Esophagus (tissue), 2 donors: ENCODE data around the gene TBC1D17. TPM values are rescaled to one million over a fixed set of nuclear protein-coding genes. Genes with fewer than 3 reads are reported as not detected.

Experiments
- H3K27ac ChIP-seq, 2 donors: one replicate each; pipeline ENCODE4 v1.5.1; 2013; ENCODE audit warnings: low read depth in 2 of 2, mild to moderate bottlenecking in 2 of 2, inconsistent platforms in 1 of 2, low read length in 1 of 2, moderate library complexity in 1 of 2
- H3K27me3 ChIP-seq, 2 donors: one replicate each; pipeline ENCODE4 v1.6.1; 2013; ENCODE audit warnings: low read length in 2 of 2, control low read depth in 1 of 2, mild to moderate bottlenecking in 1 of 2; ENCODE audit not compliant: insufficient read depth in 2 of 2, control insufficient read depth in 1 of 2
- H3K36me3 ChIP-seq, 2 donors: one replicate each; pipeline ENCODE4 v1.6.1; 2013; ENCODE audit warnings: low read length in 1 of 2; ENCODE audit not compliant: control insufficient read depth in 2 of 2, insufficient read depth in 2 of 2
- H3K4me1 ChIP-seq, 2 donors: one replicate each; pipeline ENCODE4 v1.6.1; 2013; ENCODE audit warnings: low read length in 1 of 2; ENCODE audit not compliant: control insufficient read depth in 2 of 2, insufficient read depth in 2 of 2
- H3K4me3 ChIP-seq, 2 donors: one replicate each; pipeline ENCODE4 v1.5.1; 2013; ENCODE audit warnings: low read length in 2 of 2, mild to moderate bottlenecking in 2 of 2, low read depth in 1 of 2, moderate library complexity in 1 of 2
- H3K9me3 ChIP-seq, 2 donors: one replicate each; pipeline ENCODE4 v1.6.1; 2013; ENCODE audit warnings: mild to moderate bottlenecking in 2 of 2, low read depth in 1 of 2, low read length in 1 of 2, moderate library complexity in 1 of 2; ENCODE audit not compliant: control insufficient read depth in 2 of 2, insufficient read depth in 1 of 2
- WGBS, 2 donors: extraction: QIAGEN DNeasy Blood & Tissue Kit; methylation state at CpG; one replicate each; pipeline ENCODE4 v1.1.7; 2013; 5-methylcytosine and 5-hydroxymethylcytosine counted together
- polyA plus RNA-seq, 2 donors: library from polyadenylated mRNA; stranded (reverse); fragments of 200-250 nt; gene quantifications; one replicate each; pipeline ENCODE4 v1.2.3, GENCODE V29; 2013
- donor health status: healthy with polysubstance abuse.
- donor health status: Bipolar disorder and iron deficiency.

The TBC1D17 gene
- polyA plus RNA-seq, 2 donors = 21.8 to 32.6 TPM

- Histone ChIP-seq H3K4me3 (no peak overlapping the region), H3K4me1 (peaks cover 2 to 19% of the 10 kb centered on the region in 2 donors), H3K27me3 (no peaks in the 10 kb centered on the region), H3K9me3 (no peaks in the 10 kb centered on the region), H3K27ac (peak overlapping the region in 1 of 2 donors; percentile 98), H3K36me3 (peaks cover 9 to 11% of the 10 kb centered on the region in 2 donors)
- WGBS, 2 donors = 80 to 87% methylated on average over 11 of the region's 11 CpGs
Measured at GRCh38 chr19:49874503-49875157, 2.9 kb upstream of the TBC1D17 start.

GRCh38 chr19:49875177-49875576 lies 2.3 kb upstream of the TBC1D17 start:
- H3K4me3 ChIP-seq = peak overlapping the region; percentile 94 to 96
- peaks cover 11 to 13% of the 10 kb centered on the region in 2 donors for H3K36me3 ChIP-seq
- H3K27me3 ChIP-seq = no peaks in the 10 kb centered on the region
- WGBS, 2 donors = 76 to 84% methylated on average over 4 of the region's 4 CpGs
- H3K4me1 ChIP-seq = peaks cover 2 to 15% of the 10 kb centered on the region in 2 donors
- H3K27ac ChIP-seq = peak overlapping the region in 1 of 2 donors; percentile 98
- H3K9me3 ChIP-seq = no peaks in the 10 kb centered on the region

DNA sequence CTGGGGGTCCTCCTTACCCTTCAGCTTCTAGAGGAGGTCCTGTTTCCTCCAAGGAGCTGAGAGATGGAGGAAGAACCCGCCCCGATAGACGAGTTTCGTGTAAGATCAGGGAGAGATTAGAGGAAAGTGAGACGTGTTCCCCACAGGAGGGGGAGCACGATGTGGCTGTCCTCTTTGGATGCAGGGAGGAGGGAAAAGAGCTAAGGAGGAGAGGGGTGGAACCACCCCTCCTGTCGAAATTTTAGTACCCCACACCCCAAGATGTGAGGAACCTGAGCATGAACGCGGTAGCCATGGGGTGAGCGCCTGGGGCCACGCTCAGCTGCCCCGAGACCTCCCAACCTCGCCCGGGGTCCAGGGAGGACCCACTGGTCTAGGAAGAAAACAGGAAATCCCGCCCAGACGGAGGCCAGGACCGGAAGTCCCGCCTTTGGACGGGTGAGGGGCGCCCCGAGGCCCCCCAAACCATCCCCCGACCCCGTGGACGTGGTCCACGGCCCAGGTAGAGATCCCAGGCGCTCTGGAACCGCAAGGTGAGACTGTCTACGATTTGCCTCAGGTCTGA lies 1.6 kb upstream of the TBC1D17 start:
- no peaks in the 10 kb centered on the region for H3K9me3 ChIP-seq
- no peaks in the 10 kb centered on the region for H3K27me3 ChIP-seq
- H3K4me3 ChIP-seq = peak overlapping the region; percentile 94 to 96
- H3K4me1 ChIP-seq = peaks cover 2 to 11% of the 10 kb centered on the region in 2 donors
- peak overlapping the region; percentile 97 to 98 for H3K27ac ChIP-seq
- 1% methylated on average over 27 to 28 of the region's 28 CpGs for WGBS, 2 donors
- H3K36me3 ChIP-seq = peaks cover 15 to 21% of the 10 kb centered on the region in 2 donors

DNA sequence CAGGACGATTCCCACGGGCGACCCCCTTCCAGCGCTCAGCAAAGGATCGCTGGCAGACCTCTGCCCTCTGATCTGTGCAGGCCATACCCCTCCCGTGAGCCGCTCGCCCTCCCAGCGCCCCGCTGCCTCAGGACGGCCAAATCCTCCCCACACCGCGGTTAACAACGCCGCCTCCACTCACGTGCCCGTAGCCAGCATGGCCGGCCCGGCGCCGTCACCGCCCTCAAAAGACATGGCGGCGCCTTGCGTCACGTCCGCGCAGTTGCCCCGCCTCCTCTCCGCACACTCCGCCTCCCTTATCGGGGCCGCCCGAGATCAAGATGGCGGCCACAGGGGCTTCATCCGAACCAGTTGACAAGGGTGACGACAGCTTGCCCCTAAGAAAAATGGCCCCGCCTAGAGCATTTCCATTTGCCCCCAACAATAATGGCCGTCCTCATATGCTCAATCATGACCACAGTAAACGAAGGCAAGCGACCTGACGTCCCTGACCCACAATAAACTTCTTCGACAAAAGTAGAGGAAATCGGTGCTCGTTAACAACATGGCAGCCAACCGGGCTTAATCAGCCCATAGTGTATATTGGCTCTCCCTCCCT lies 981 bp upstream of the TBC1D17 start:
- H3K36me3 ChIP-seq = peaks cover 13 to 26% of the 10 kb centered on the region in 2 donors
- no peaks in the 10 kb centered on the region for H3K9me3 ChIP-seq
- WGBS, 2 donors = 0 to 1% methylated on average over 46 of the region's 46 CpGs
- H3K4me1 ChIP-seq = peaks cover 2 to 11% of the 10 kb centered on the region in 2 donors
- H3K4me3 ChIP-seq = peak overlapping the region; percentile 94 to 96
- H3K27ac ChIP-seq = peak overlapping the region; percentile 97 to 100
- H3K27me3 ChIP-seq = no peaks in the 10 kb centered on the region

- Histone ChIP-seq H3K4me3 (peak overlapping the region; percentile 64 to 67), H3K4me1 (peaks cover 2 to 11% of the 10 kb centered on the region in 2 donors), H3K27me3 (no peaks in the 10 kb centered on the region), H3K27ac (peak overlapping the region; percentile 97 to 100), H3K36me3 (peaks cover 20 to 37% of the 10 kb centered on the region in 2 donors), H3K9me3 (no peaks in the 10 kb centered on the region)
- 6 to 9% methylated on average over 41 of the region's 41 CpGs for WGBS, 2 donors
Measured at GRCh38 chr19:49877879-49878743, 609 bp downstream of the TBC1D17 start.

DNA sequence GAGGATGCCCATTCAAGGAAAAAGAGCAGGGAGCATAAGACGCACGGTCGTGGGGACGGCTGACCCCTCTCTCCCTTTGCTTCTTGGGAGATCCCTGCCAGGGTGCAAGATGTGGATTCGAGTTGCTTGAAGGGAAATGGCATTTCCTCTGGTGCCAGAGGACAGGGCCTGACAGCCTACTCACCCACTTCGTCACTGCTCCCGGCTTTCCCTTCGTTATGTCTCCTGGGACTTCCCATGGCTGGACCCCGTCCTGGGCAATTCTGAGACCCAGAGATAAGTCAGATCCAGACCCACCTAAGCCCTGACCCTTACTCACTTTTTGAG lies 1.2 kb downstream of the TBC1D17 start:
- 80 to 82% methylated on average over 9 of the region's 9 CpGs for WGBS, 2 donors
- H3K4me3 ChIP-seq = peak overlapping the region in 1 of 2 donors; percentile 64
- H3K4me1 ChIP-seq = peaks cover 2 to 11% of the 10 kb centered on the region in 2 donors
- no peaks in the 10 kb centered on the region for H3K27me3 ChIP-seq
- H3K27ac ChIP-seq = peak overlapping the region in 1 of 2 donors; percentile 100
- no peaks in the 10 kb centered on the region for H3K9me3 ChIP-seq
- peaks cover 26 to 40% of the 10 kb centered on the region in 2 donors for H3K36me3 ChIP-seq

DNA sequence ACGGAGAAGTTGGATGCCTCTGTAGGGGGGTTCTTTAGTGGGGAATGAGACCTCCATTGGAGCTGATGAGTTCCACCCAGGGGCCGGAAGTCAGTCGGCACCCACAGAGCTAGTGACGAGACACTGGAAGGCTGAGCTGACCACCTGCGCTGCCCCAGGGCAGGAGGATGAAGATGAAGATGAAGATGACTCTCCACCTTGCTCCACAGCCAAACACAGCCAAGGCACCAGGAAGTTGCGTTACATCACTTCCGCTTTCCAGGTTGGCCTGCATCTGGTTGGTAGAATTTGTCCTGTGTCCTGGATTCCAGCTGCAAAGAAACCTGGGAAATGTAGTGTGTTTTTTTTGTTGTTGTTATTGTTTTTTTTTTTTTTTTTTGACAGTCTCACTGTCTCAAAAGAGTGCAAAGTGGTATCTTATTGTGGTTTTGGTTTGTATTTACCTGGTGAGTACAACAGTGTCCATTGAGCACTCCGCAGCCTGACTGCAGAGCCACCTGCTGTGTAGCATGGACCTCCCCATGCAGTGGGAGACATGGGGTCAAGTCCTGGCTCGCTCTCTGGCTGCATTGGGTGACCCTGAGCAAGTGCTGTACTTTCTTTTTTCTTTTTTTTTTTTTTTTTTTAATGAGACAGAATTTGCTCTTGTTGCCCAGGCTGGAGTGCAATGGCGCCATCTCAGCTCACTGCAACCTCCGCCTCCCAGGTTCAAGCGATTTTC lies 1.9 kb downstream of the TBC1D17 start:
- H3K4me1 ChIP-seq = peaks cover under 1 to 11% of the 10 kb centered on the region in 2 donors
- H3K36me3 ChIP-seq = peaks cover 27 to 47% of the 10 kb centered on the region in 2 donors
- H3K9me3 ChIP-seq = no peaks in the 10 kb centered on the region
- 95 to 98% methylated on average over 12 of the region's 12 CpGs for WGBS, 2 donors
- H3K4me3 ChIP-seq = no peak overlapping the region
- no peak overlapping the region for H3K27ac ChIP-seq
- no peaks in the 10 kb centered on the region for H3K27me3 ChIP-seq

DNA sequence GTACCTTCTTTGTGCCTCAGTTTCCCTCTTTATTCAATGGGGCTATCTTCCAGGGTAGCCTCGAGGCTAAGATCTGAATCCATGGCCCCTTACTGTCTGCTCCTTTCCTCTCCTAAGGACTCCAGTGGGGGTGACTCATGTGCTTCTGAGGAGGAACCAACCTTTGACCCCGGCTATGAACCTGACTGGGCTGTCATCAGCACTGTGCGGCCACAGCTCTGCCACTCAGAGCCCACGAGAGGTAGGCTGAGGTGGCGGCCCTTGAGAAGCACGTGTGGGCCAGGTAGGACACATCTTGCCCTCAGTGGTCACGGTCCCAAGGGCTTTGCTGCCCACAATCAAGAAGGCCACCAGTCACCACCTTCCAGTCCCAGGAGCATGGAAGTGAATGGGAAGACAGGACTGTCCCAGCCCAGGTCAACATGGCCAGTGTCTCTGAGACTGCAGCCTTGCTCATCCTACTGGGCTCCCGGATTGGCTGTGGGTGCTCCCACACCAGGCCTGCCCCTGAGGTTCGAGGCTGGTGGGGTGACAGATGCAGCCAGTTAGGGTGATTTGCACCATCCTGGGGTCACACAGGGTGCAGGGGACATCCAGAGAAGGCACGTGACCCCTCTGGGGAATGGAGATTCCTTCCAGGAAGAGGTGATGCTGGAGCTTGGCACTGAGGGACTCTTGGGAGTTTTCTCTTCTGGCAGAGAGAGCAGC lies 2.8 kb downstream of the TBC1D17 start:
- WGBS, 2 donors = 90 to 92% methylated on average over 10 of the region's 10 CpGs
- Histone ChIP-seq H3K36me3 (peaks cover 30 to 53% of the 10 kb centered on the region in 2 donors), H3K4me1 (peaks cover 0 to 8% of the 10 kb centered on the region in 2 donors), H3K4me3 (no peak overlapping the region), H3K27ac (no peak overlapping the region), H3K9me3 (no peaks in the 10 kb centered on the region), H3K27me3 (no peaks in the 10 kb centered on the region)
